SK-N-MC (cell line): ENCODE data around the gene RGS4.

ENCODE experiments used
- EZH2 ChIP-seq: fragments of 200-600 bp; sonication (generic); IDR thresholded peaks from one replicate; pipeline ENCODE4 v1.6.1; 2017; ENCODE audit warnings: antibody characterized with exemption
- FOXP2 ChIP-seq: optimal IDR thresholded peaks from 2 replicates; pipeline ENCODE3; 2011; ENCODE audit warnings: mild to moderate bottlenecking, moderate library complexity; ENCODE audit not compliant: insufficient read depth; ENCODE audit errors: extremely low read length, control extremely low read depth
- POLR2AphosphoS5 ChIP-seq: IDR thresholded peaks from 2 replicates; pipeline ENCODE4 v1.6.1; 2012; ENCODE audit warnings: mild to moderate bottlenecking, low read depth, low read length, borderline replicate concordance

DNA sequence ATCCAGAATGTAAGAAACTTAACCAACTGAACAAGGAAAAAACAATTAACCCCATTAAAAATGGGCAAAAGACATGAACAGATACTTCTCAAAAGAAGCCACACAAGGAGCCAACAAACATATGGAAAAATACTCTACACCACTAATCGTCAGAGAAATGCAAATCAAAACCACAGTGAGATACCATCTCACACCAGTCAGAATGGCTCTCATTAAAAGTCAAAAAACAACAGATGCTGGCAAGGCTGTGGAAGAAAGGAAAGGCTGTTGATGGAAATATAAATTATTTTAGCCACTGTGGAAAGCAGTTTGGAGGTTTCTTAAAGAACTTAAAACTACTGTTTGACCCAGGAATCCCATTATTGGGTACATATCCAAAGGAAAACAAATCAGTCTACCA is 51.2 kb downstream of the RGS4 start:
- no peak for TF ChIP-seq POLR2AphosphoS5
- no peak for TF ChIP-seq EZH2
- TF ChIP-seq FOXP2: no peak
